PC-9 (cell line): ENCODE results near the gene NMUR1. TPM values are rescaled to one million over a fixed set of nuclear protein-coding genes. Genes with fewer than 3 reads are reported as not detected.

ENCODE experiments used
- BruUV-seq: library from RNA; stranded (reverse); fragments of 400-500 nt; replicated peaks from 2 replicates; lab custom pipeline; 2021; lab: Mats Ljungman, UMichigan
- CTCF ChIA-PET: fragments of 300-600 bp; sonication (Branson Sonifier 250); formaldehyde crosslinking; loops from one replicate; lab custom pipeline; 2022; ENCODE audit warnings: antibody characterized with exemption; lab: Charles Lee
- POLR2A ChIA-PET: fragments of 300-600 bp; sonication (Branson Sonifier 250); formaldehyde crosslinking; loops from one replicate; lab custom pipeline; 2022; ENCODE audit warnings: antibody characterized with exemption; ENCODE audit not compliant: unreplicated experiment; lab: Charles Lee
- DNase-seq, 2 experiments: peaks; one replicate each; pipeline versions ENCODE4 v3.0.0 to v3.0.0-alpha.2; 2015 to 2022; ENCODE audit warnings: mixed read lengths in 1 of 2
- H2AFZ ChIP-seq: fragments of 200-600 bp; sonication (generic); 2 replicates; pipeline ENCODE4 v1.8.1; 2017; ENCODE audit warnings: antibody characterized with exemption
- H3F3A ChIP-seq: fragments of 200-600 bp; sonication (generic); 2 replicates; pipeline ENCODE4 v1.8.1; 2017; ENCODE audit warnings: antibody characterized with exemption, mild to moderate bottlenecking, low read depth; ENCODE audit not compliant: insufficient read depth
- H3K27ac ChIP-seq: fragments of 200-600 bp; sonication (generic); 2 replicates; pipeline ENCODE4 v1.6.1; 2016; ENCODE audit warnings: mixed run types
- H3K27me3 ChIP-seq: fragments of 200-600 bp; sonication (generic); 2 replicates; pipeline ENCODE4 v1.6.1; 2016; ENCODE audit warnings: low read depth, mixed run types; ENCODE audit not compliant: insufficient read depth
- H3K36me3 ChIP-seq: fragments of 200-600 bp; sonication (generic); 2 replicates; pipeline ENCODE4 v1.6.1; 2016; ENCODE audit warnings: low read depth, mixed run types
- H3K4me1 ChIP-seq: fragments of 200-600 bp; sonication (generic); replicated peaks from 2 replicates; pipeline ENCODE4 v1.6.1; 2016; ENCODE audit warnings: mixed run types; ENCODE audit not compliant: insufficient read depth
- H3K4me2 ChIP-seq: fragments of 200-600 bp; sonication (generic); 2 replicates; pipeline ENCODE4 v1.6.1; 2017; ENCODE audit warnings: mixed run types
- H3K4me3 ChIP-seq: fragments of 200-600 bp; sonication (generic); 2 replicates; pipeline ENCODE4 v1.6.1; 2016; ENCODE audit warnings: mixed run types
- H3K79me2 ChIP-seq: fragments of 200-600 bp; sonication (generic); 2 replicates; pipeline ENCODE4 v1.6.1; 2017; ENCODE audit warnings: low read depth, mixed run types
- H3K9me2 ChIP-seq: fragments of 200-600 bp; sonication (generic); 2 replicates; pipeline ENCODE4 v1.8.1; 2017; ENCODE audit warnings: mild to moderate bottlenecking; ENCODE audit not compliant: insufficient read depth
- H3K9me3 ChIP-seq: fragments of 200-600 bp; sonication (generic); 2 replicates; pipeline ENCODE4 v1.8.1; 2016; ENCODE audit warnings: low read depth; ENCODE audit not compliant: insufficient read depth
- H4K20me1 ChIP-seq: fragments of 200-600 bp; sonication (generic); 2 replicates; pipeline ENCODE4 v1.8.1; 2017; ENCODE audit not compliant: insufficient read depth
- CTCF ChIP-seq: fragments of 200-600 bp; sonication (generic); conservative IDR thresholded peaks from 2 replicates; pipeline ENCODE4 v1.6.1; 2017; ENCODE audit warnings: mixed run types, antibody characterized with exemption, mild to moderate bottlenecking, moderate library complexity
- EZH2 ChIP-seq: fragments of 200-600 bp; sonication (generic); IDR thresholded peaks from 2 replicates; pipeline ENCODE4 v1.8.0; 2017; ENCODE audit warnings: antibody characterized with exemption, low read depth
- intact Hi-C: fragments of 100-400 bp; cut with micrococcal nuclease; formaldehyde crosslinking; loops from one replicate; pipeline ENCODE4 v1.10.0; 2022; ENCODE audit not compliant: unreplicated experiment
- total RNA-seq: library from RNA; stranded (reverse); gene quantifications from 2 replicates; pipeline ENCODE4 v1.2.3, GENCODE V29; 2021

Gene NMUR1
- total RNA-seq, 1 experiment from 2014 or later: not detected

- no peak for TF ChIP-seq EZH2
- peak; percentile 54 for TF ChIP-seq CTCF
- intact Hi-C loops: no loop called here
- CTCF ChIA-PET: interaction anchor here (0.6 kb wide), 1 partner anchor 14 kb away, joined by 6 read pairs; no protein-coding TSS in a partner anchor
These were observed 40.3 kb downstream of the NMUR1 start for GRCh38 chr2:231489990-231490389.

GRCh38 chr2:231488331-231488730, 41.9 kb downstream of the NMUR1 start:
- Histone ChIP-seq H3K36me3 (no peaks in the 10 kb centered on the region), H3K9me2 (no peaks in the 10 kb centered on the region), H3K4me2 (no peak overlapping the region), H3K27ac (no peak overlapping the region), H3K9me3 (no peaks in the 10 kb centered on the region), H3K4me3 (no peak overlapping the region), H4K20me1 (no peaks in the 10 kb centered on the region), H3K79me2 (no peaks in the 10 kb centered on the region), H3K4me1 (no peaks in the 10 kb centered on the region), H3F3A (no peaks in the 10 kb centered on the region), H2AFZ (no peak overlapping the region), H3K27me3 (no peaks in the 10 kb centered on the region)
- no peak for DNase-seq
- BruUV-seq: no TSS peak
- TF ChIP-seq CTCF: no peak
- no peak for TF ChIP-seq EZH2
- ChIA-PET CTCF (interaction anchor here (0.6 kb wide), 1 partner anchor 206 kb away, joined by 6 read pairs; no protein-coding TSS in a partner anchor), POLR2A (no interaction called here)
- intact Hi-C loops: no loop called here

More at GRCh38 chr2:231489990-231490389, 40.3 kb downstream of the NMUR1 start:
- no peak overlapping the region for H2AFZ ChIP-seq
- no peaks in the 10 kb centered on the region for H3K36me3 ChIP-seq
- H3F3A ChIP-seq: no peaks in the 10 kb centered on the region
- peak in 1 of 2 experiments; percentile 48 for DNase-seq
- H3K4me1 ChIP-seq: no peaks in the 10 kb centered on the region
- H3K9me3 ChIP-seq: no peaks in the 10 kb centered on the region
- no peak overlapping the region for H3K4me2 ChIP-seq
- no peaks in the 10 kb centered on the region for H3K27me3 ChIP-seq
- POLR2A ChIA-PET: no interaction called here
- no peaks in the 10 kb centered on the region for H4K20me1 ChIP-seq
- H3K27ac ChIP-seq: no peak overlapping the region
- no TSS peak for BruUV-seq
- no peaks in the 10 kb centered on the region for H3K9me2 ChIP-seq
- H3K4me3 ChIP-seq: no peak overlapping the region
- H3K79me2 ChIP-seq: no peaks in the 10 kb centered on the region

- DNase-seq: no peak
- POLR2A ChIA-PET: no interaction called here
- H3F3A ChIP-seq: no peaks in the 10 kb centered on the region
These were observed 43.2 kb downstream of the NMUR1 start for GRCh38 chr2:231486851-231487596.

More at GRCh38 chr2:231486851-231487596, 43.2 kb downstream of the NMUR1 start:
- H3K79me2 ChIP-seq: no peaks in the 10 kb centered on the region
- intact Hi-C loops: no loop called here
- BruUV-seq: no TSS peak
- no peak overlapping the region for H3K4me3 ChIP-seq
- H2AFZ ChIP-seq: no peak overlapping the region
- no peaks in the 10 kb centered on the region for H3K36me3 ChIP-seq
- TF ChIP-seq CTCF: no peak
- no peak for TF ChIP-seq EZH2
- H3K4me2 ChIP-seq: no peak overlapping the region
- H4K20me1 ChIP-seq: no peaks in the 10 kb centered on the region
- no peaks in the 10 kb centered on the region for H3K4me1 ChIP-seq
- no peaks in the 10 kb centered on the region for H3K27me3 ChIP-seq
- no peak overlapping the region for H3K27ac ChIP-seq
- CTCF ChIA-PET: no interaction called here
- H3K9me3 ChIP-seq: no peaks in the 10 kb centered on the region
- no peaks in the 10 kb centered on the region for H3K9me2 ChIP-seq
